HG03108 (cell line): ENCODE data around the gene MPRIP.
"Not testable (repeated sequence)": the region's sequence is repeated elsewhere in the genome, so short reads cannot be mapped to it uniquely, and the experiment has no call there.

Experiments used
- ATAC-seq: cut with Tn5 transposase; IDR thresholded peaks from one replicate; pipeline ENCODE4 v1.9.1; 2021; ENCODE audit warnings: moderate library complexity; ENCODE audit not compliant: unreplicated experiment

Gene MPRIP

GRCh38 chr17:17011043-17011907 lies 31.0 kb upstream of the MPRIP start:
- not testable (repeated sequence) for ATAC-seq

DNA sequence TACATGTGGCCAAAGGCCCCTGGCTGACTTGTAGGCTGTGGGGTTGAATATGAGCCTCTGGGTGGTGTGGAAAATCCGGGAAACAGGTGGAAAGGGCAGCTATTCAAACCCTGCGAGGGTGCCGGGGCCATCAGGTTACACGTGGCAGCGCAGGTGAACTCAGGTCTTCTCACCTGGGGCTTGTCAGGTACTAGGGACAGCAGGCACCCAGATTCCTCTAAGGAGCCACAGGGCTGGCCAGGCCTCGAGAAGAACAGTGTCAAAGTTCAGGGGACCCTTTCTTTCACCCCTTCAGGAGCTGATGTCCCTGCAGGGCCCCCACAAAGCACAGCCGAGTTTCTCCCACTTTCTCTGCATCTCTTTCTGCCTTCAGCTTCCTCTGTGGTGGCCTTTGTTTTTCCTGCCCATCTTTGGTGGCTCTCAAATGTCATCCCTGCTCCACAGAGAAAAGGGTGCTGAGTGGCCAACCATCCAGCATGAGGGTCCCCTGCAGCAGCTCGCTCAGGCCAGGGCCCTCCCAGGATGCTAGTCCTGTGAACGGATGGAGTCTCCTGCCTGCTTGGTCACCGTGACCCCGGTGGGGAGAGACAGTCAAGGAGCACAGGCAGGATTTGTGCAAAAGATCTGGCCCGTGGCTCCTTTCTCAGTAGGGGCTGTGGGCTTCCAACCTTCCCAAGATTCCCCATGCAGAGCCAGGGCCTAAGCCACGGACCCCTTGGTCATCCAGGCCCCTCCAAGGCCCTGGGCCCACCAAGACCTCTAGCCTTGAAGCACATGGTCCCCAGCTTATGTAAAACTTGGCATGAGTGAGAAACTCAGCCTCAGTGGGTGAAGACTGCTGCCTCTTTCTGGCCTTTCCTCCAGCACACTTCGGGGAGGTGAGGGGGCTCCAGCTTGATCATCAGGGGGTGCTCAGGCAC lies 28.2 kb upstream of the MPRIP start:
- not testable (repeated sequence) for ATAC-seq

DNA sequence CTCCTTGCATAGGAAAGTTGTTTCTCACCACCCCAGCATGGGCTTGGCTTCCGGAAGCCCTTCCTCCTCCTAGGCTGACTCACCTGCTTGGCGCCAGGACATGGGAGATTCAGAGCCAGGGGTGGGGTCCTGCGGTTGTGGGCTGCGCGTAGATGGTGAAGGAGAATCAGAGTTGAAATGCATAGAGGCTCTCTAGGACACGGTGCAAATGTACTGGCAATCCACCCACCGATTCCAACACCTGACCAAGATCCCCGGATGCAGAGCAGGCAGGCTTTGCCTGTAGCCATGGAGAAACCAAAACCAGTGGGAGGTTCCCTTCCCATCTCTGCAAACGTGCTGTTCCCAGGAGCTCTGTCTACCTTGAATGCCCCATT lies 27.5 kb upstream of the MPRIP start:
- ATAC-seq, result not testable (repeated sequence)

GRCh38 chr17:17015230-17015629 lies 27.0 kb upstream of the MPRIP start:
- ATAC-seq, result no peak

- not testable (repeated sequence) for ATAC-seq
Measured at GRCh38 chr17:17016199-17017197, 25.8 kb upstream of the MPRIP start.

DNA sequence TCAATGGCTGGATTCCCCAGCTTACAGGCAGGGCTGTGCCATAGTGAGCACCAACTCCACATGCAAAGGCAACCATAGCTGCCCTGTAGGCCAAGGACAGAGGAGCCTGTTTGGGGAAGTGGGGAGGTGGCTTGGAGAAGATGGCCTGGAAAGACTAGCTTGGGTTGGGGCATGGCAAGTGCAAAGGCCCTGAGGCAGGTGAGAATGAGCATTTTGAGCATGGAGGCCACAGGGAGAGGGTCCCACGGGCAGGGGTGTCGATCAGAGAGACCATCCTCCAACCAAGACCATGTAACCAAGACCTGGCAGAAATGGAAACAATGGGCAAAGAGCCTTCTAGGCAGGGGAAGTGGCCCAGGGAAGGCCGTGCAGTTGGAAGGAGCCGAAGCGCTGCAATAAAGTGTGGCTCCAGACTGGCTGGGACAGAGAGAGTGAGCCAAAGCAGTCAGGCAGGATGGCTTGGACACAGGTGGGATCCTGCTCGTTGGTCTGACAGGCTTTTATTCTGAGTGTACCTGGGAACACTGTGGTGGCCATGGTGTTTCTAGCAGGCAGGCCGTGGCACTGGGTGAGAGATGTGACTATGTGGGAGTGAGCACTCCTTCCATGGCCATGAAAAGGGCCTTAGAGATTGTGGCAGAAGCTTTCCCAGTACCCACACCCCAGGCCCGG lies 24.8 kb upstream of the MPRIP start:
- ATAC-seq, result no peak

- ATAC-seq, result no peak
Measured at GRCh38 chr17:17018021-17018441, 24.2 kb upstream of the MPRIP start.

- ATAC-seq, result no peak
Measured at GRCh38 chr17:17018612-17019429, 23.4 kb upstream of the MPRIP start.

DNA sequence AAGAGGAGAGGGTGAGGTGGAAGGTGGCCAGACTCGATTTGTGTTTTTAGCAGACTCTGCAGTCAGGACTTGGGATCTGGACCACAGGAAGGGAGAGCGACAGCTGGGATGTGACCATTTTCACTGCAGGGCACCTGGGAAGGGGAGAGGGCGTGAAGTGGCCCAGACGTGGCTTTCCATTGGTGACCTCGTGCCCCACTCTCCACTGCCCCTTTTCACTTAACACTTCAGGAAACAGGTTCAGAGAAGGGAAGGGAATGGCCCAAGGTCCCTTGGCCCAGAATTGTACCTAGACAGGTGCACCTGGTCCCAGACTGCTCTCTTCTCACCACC lies 22.9 kb upstream of the MPRIP start:
- no peak for ATAC-seq

GRCh38 chr17:17019891-17020456 lies 22.3 kb upstream of the MPRIP start:
- ATAC-seq, result no peak

GRCh38 chr17:17020821-17021193 lies 21.4 kb upstream of the MPRIP start:
- ATAC-seq, result no peak

DNA sequence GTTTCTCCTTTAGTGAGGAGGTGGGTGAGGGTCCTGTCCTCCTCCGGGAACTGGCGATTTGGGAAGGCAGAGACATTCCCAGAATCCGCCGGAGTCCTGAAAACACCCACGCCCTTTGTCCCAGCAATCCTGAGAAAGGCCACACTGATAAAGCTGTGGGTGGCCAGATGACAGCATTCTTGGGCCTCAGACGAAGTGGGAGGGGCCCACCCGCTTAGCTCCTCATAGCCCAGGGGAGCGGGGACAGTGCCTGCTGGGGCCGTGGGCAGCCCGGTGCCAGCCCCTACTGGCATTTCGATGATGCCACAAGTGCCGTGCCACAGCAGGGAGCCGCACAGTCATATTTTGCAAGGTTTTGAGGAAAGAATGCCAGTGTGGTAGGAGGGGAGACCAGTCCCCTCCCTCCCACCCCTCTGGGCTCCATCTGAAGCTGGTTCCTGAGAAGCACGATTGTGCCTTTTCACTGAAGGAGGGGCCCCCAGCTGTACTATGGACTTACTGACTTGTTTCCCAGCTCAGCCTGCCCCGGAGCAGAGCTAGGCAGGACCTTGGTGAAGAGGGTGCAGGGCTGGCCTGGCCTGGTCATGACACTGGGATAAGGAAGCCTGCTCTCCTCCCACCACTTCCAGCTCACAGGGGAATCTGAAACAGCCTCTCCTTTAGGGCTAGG lies 20.9 kb upstream of the MPRIP start:
- no peak for ATAC-seq

DNA sequence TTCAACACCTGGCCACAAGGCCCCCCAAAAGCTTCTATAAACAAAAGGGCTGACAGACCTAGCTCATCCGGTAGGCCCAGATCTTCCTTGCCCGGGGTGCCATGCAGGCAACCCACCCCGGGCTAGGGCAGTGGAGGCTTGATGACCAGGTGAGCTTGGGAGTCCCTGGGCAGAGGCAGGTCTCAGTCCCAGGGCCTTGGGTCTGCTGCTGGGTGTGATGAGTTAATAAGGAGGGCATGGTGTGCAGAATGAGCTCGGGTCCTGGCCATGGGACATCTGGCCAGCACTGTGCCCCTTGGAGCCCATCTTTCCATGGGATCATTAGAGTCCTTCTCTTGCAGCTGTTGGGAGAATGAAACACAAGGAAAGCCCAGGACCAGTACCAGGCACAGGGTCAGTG lies 20.2 kb upstream of the MPRIP start:
- ATAC-seq, result no peak

GRCh38 chr17:17022456-17022855 lies 19.8 kb upstream of the MPRIP start:
- no peak for ATAC-seq

- ATAC-seq, result no peak
Measured at GRCh38 chr17:17024778-17025300, 17.4 kb upstream of the MPRIP start.

- ATAC-seq, result no peak
Measured at GRCh38 chr17:17025621-17026020, 16.6 kb upstream of the MPRIP start.

- no peak for ATAC-seq
Measured at GRCh38 chr17:17026163-17026562, 16.1 kb upstream of the MPRIP start.

DNA sequence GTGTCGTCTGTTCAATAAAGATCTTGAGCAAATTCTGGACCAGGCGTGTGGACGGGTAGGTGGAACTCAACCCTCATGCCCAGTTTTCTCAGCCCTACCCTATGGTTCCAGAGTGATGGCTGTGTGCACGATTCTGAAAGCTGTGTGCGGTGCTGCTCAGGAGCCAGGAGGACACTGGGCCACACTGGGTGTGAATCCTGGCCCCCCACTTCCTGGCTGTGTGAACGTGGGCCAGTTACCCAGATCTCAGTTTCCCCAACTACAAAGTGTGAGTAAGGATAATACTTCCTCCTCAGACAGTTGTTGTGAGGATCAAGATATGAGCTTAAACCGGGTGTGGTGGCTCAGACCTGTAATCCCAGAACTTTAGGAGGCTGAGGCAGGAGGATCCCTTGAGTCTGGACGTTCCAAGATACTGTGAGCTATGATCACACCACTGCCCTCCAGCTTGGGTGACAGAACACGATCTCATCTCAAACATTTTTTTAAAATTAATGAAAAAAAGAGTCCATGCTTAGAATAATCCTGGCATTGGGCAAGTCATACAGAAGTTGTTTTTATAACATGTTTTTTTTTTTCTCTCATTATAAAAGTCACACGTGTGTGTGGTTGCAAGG lies 14.7 kb upstream of the MPRIP start:
- no peak for ATAC-seq
